GM12872 (cell line): ENCODE measurements around the gene DIPK1C.

Source experiments
- CTCF ChIP-seq: IDR thresholded peaks from 3 replicates; pipeline ENCODE4 v1.5.1; 2011; ENCODE audit warnings: low read depth, mild to moderate bottlenecking, low read length, moderate library complexity; ENCODE audit not compliant: insufficient read depth

Gene DIPK1C

DNA sequence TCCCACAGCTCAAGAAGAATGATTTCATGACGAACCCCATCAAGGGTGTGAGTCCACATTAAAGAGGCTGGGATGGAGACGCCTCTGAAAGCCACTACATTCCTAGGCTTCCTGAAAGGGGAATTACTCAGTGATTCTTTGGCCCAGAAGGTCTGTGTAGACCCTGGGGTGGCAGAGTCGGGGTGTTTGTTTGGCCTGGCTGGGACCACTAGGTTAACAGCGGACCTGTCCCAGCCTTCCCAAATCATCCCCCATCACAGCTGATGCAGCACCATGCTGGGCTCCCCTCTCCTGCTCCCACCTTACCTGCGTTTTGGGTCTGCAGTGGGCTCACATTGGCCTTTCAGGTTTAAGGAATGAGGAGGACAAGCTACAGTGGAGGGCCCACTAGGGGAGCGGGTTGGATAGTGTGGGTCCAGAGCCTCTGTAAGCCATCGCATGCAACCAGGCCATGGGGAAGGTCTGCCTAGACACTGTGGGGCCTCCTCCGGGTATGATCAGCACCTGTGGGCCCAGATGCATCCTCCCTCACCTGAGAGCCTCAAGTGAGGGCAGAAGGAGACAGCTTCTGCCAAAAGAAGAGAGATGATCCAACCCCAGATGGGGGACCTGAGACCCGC, 16.2 kb downstream of the DIPK1C start:
- no peak for TF ChIP-seq CTCF

DNA sequence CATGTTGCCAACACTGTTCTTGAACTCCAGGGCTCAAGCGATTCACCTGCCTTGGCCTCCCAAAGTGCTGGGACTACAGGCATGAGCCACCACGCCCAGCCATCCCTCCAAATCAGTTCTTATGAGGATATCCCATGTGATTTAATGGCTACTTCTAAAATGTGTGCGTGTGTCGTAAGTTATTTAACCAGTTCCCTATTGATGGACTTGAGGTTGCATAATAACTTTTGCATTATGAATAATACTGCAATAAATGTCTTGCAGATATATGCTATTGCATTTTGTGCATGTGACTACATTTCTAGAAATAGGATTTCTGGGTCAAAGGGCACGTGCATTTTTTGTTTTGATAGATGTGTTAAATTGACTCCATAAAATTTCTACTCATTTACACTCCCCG, 19.0 kb downstream of the DIPK1C start:
- TF ChIP-seq CTCF, result no peak

DNA sequence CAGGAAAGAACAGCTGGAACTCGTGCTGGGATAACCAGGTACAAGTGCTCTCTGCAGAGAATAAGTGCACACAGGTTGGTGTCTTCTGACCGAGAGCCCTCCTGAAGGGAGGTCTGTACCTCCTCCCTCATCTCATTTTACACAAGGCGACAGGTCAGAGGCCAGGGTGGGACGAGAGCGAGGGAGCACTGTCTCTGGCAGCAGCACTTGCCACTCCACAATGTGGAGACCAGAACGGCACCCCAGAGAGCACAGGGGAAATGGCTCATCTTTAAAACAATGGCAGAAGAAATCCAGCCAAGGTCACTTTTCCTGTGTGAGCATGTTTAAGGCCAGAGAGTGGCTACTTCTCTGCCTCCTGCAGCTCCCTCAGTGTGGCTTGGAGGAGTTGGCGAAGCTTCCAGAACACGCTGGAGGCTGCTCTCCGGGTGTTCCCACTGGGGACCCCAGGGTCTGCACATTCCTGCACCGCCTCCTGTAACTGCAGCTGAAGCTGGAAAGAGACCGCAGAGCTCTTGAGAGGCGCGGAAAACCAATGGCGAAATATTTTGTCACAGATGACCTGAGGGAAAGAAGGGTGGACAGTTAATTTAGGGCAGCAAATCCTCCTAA, 20.8 kb downstream of the DIPK1C start:
- no peak for TF ChIP-seq CTCF

DNA sequence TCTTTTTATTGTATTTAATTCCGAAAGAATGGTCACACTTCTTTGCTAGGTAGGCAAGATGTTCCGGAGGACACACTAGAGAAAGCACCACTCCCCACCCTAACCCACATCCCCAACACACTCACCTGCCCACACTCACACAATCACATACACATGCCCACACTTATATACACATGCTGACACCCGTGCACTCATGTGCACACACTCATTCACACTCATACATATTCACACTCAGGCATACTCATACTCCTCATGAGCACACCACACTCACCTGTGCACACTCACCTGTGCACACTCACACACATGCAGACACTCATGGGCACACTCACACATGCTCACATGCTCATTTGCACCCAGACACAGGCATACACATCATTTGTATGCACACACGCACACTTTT, 21.4 kb downstream of the DIPK1C start:
- TF ChIP-seq CTCF, result no peak

- no peak for TF ChIP-seq CTCF
These were observed 22.6 kb downstream of the DIPK1C start for GRCh38 chr18:74434466-74434865.

DNA sequence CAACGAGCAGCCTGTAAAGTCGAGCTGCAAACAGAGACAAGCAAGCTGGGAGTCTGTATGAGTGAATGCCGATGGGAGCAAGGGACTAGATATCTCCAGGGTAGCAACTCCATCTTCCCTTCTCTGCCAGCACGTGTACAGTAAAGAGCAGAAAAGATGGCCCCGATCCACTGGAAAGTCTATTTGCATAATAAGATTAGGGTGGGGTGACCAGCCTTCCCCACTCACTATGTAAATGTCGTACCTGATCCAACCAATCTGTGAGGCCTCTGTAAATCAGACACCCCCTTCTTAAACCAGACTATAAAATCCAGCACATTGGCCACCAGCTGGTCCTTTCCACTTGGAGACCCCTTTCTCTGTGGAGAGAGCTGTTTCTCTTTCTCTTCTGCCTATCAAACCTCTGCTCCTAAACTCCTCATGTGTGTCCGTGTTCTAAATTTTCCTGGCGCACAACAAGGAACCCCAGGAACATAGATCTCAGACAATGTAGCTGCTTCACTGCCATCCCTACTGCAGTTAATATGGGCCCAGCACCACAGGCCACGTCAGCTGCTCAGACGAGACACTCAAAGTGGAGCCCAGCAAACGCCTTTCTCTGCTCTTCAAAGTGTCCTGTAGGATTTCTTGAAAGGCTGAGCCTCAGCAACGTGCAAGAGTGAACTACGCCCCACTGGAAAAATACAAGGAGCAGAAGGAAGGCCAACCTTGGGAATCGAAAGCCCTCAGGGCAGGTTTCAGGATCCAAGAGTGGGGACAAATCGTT, 26.1 kb downstream of the DIPK1C start:
- TF ChIP-seq CTCF, result no peak

- TF ChIP-seq CTCF, result no peak
These were observed 26.9 kb downstream of the DIPK1C start for GRCh38 chr18:74430231-74430630.
